SU-DHL-6 (cell line): ENCODE results near the gene CACNG1.

Experiments used
- EZH2phosphoT487 ChIP-seq: fragments of 200-600 bp; sonication (generic), shearing (Covaris generic); conservative IDR thresholded peaks from 2 replicates; pipeline ENCODE4 v1.6.1; 2018; ENCODE audit warnings: mild to moderate bottlenecking, antibody characterized with exemption, low read length, moderate library complexity, mixed read lengths
- TF ChIP-seq, protein P1 (sequence below): fragments of 200-600 bp; sonication (generic); IDR thresholded peaks from one replicate; pipeline ENCODE4 v1.5.1; 2017; ENCODE audit warnings: antibody characterized with exemption, mild to moderate bottlenecking, low read length, moderate library complexity; ENCODE audit not compliant: insufficient read depth, poor library complexity, severe bottlenecking

DNA sequence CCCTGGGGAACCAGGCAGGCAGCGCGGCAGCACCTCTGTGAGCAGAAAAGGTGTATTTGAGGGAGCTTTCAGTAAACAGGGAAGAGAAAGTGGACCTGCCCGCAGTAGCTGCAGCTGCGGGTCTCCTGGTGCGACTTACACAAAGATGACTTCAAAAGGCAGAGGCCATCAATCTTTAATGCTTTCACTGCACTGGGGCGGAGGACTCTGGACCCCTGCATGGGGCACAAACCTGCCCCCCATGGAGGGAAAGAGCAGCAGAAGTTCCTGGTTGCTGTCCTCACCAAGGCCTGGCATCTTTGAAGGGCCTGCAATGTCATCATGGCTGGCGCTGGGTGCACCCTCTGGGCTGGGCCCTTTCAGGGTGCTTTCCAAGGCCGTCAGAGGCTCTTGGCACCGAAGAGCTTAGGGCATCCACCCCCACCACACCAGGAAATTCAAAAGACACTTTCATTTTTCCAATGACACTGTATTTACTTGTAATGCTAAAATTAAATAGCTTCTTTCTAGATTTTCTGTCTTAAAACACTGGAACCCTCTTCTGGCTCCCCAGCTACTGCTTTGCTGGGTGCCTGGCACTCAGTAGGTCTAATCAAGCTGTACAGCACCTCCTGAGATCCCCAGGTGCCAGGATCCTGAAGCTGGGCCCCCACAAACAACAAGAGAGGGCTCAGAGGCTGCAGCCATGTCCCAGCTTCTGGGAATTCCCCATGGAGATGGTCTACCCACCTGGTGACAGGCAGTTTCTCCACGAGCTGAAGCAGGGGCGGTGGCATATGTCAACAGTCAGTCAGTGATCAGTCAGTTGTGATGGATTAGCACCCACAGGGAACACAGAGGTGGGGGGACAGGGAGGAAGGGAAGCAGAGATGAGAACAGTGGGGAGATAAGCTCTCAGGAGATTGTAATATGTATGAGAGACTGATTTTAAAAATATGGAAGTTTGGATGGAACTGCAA, 2.1 kb upstream of the CACNG1 start:
- TF ChIP-seq, protein P1, sequence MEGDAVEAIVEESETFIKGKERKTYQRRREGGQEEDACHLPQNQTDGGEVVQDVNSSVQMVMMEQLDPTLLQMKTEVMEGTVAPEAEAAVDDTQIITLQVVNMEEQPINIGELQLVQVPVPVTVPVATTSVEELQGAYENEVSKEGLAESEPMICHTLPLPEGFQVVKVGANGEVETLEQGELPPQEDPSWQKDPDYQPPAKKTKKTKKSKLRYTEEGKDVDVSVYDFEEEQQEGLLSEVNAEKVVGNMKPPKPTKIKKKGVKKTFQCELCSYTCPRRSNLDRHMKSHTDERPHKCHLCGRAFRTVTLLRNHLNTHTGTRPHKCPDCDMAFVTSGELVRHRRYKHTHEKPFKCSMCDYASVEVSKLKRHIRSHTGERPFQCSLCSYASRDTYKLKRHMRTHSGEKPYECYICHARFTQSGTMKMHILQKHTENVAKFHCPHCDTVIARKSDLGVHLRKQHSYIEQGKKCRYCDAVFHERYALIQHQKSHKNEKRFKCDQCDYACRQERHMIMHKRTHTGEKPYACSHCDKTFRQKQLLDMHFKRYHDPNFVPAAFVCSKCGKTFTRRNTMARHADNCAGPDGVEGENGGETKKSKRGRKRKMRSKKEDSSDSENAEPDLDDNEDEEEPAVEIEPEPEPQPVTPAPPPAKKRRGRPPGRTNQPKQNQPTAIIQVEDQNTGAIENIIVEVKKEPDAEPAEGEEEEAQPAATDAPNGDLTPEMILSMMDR = no peak
- TF ChIP-seq EZH2phosphoT487 = no peak
